MV-4-11 (cell line): ENCODE results near the gene MEF2B.
A peak's percentile ranks its signal among the peaks of the same experiment; 100 is the strongest.

Source experiments
- DNase-seq: peaks from one replicate; lab custom pipeline; 2025; lab: John Stamatoyannopoulos, UW

Gene MEF2B

DNA sequence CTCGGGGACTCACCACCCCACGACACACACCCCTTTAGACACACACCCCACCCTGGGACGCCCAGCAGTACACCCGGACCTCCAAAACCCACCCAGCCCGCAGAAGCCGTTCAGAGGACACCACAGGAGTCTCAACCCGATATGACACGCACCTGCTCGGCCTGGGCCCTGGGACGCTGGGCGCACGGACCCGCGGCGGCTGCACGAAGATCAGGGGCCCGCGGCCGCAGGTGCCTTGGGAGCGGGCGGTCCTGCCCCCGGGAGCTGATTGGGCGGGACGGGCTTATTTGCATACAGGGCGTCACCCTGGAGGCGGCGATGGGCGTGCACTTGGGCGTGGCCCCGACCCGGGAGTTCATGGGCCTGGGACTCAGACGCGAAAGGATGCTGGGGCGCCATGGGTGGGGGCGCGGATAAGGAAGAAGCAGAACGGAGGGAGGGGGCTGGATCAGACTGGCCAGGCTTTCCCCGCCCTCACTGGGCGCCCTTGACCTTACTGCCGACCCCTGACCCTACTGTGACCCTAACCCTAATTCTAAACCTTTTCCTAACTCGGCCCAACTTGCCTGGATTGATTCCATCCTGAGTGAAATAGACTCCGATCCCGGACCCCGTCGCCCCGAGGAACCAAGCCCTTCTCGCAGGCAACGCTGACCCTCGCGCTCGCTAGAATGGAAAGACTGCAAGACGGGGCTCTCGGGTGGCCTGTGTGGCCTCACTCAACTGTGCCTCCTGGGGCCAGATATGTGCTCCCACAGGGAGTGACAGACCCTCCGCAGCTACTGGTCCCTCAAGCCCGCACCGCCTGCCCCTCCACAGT lies at the start of gene MEF2B:
MEF2B (minus strand) TSS at position 211 of the 820 bp plus-strand sequence. CDS start 19,528 bp downstream, outside the sequence.
- DNase-seq = peak; percentile 72

DNA sequence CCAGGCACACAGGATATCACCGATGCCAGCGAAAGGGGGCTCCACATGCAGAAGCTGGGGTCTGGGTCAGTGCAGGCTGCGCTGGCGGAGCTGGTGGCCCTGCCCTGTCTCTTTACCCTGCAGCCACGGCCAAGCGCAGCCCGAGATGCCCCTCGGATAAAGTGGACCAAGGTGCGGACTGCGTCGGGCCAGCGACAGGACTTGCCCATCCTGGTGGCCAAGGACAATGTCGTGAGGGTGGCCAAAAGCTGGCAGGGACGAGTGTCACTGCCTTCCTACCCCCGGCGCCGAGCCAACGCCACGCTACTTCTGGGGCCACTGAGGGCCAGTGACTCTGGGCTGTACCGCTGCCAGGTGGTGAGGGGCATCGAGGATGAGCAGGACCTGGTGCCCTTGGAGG lies 48.8 kb upstream of the MEF2B start:
- no peak for DNase-seq

DNA sequence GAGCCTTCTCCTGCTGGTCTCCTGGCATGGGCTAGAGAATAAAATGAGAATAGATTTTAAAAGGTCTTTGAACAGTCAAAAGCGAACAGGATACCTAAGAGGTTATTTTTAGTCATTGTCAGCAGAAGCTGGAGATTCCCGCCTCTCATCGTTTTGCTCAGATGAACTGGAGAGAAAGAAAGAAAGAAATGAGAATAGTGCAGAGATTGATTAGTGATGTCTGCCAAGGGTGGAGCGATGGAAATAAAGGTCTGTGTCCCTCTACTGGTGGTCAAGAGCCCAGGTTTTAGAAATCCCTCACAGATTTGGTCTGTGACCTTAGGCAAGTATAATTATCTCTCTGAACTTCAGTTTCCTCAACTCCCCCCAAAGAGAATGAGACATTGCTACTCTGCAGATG lies 47.0 kb upstream of the MEF2B start:
- DNase-seq = peak; percentile 32

DNA sequence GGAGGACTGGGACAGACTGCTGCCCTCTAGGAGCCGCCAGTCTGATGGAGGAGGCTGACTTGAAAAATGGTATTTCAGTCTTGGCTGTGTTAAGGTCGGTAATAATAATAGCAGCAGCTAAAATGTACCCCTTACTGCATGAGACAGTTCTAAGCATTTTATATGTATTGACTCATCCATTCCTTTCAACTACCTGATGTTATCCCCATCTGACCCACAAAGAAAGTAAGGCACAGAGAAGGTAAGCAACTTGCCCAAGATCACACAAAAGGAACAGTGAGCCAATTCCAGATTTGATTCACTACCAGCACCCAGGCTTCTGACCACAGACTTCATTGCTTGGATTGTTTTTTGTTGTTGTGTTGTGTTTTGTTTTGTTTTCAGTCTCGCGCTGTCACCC lies 45.7 kb upstream of the MEF2B start:
- DNase-seq = no peak

DNA sequence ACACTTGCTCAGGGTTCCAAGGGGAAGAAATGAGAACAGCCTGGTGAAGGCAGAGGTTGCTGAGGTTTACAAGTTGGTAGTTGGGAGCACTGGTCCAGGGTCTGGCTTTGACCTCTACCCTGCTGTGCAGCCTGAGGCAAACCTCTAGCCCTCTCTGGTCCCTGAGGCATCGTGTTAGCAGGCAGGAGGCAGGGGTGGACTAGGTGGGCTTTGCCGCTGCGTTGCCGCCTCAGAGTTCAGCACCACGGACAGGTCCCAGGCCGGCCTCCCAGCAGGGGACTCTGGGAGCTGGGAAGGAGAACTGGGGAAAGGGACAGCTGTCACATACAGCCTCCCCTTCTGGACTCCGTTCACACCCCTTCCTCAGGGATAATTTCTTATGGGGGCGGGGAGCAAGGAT lies 44.8 kb upstream of the MEF2B start:
- peak; percentile 34 for DNase-seq

DNA sequence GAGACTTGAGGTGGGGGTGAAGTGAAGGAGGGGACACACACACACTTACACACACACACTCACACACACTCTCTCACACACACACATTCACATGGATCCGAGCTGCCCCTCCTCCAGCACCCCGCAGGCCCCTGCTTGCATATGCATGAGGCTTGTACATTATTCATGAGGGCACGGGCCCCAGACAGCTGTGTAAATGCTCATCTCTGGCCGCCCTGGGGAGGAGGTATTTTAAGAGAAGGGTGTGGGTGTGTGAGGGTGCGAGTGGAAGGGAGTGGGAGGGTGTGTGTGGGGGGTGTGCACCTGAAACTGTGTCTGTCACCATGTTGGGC lies 44.1 kb upstream of the MEF2B start:
- DNase-seq = no peak

DNA sequence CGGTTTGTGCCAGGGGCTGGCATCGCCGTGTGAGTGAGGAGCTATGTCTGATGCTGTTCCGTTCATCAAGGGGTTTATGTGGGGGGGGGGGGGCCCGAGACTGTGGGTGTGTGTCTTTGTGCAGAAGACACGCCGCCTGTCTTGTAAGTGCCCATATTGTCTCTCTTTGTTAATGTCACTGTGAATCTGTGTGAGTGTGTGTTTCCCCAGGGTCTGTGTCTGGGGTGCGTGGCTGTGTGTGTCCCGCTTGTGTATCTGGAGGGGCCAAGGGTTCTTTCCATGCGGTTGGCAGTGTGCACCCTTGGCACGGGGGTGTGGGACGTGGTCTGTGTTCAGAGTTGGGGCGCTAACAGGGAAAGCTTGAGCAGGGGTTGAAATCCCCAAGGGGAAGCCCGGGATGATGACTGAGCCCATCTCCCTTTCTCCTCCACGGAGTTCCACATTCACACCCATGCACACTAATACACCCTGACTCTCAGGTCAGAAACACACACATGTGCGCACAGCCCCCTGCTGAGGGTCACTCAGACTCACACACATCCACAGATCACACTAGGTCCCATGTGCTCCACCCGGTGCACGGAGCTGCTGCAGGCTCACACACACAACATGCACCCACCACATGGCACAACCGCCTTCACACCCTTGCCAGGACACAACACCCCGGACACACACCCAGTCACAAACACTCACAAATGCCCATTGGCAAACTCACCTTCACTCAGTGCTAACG lies 43.5 kb upstream of the MEF2B start:
- DNase-seq = no peak

DNA sequence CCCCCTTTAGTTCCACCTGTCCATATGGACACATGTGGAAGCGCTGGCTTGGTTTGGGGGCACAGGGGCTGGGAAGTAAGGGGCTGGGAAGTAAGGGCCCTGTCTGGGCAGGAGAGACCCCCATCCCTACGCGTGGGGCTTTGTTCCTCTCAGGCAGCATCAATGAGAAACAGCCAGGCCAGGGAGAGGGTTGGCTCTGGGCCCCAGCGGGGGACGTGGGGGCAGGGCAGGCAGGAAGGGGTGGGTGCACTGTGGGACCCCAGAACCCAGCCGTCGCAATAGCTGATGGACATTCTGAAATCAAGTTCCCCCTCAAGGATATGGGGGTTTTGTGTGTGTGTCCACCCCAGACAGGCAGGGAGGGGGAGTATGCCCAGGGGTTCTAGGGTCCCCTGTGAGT lies 42.9 kb upstream of the MEF2B start:
- no peak for DNase-seq

DNA sequence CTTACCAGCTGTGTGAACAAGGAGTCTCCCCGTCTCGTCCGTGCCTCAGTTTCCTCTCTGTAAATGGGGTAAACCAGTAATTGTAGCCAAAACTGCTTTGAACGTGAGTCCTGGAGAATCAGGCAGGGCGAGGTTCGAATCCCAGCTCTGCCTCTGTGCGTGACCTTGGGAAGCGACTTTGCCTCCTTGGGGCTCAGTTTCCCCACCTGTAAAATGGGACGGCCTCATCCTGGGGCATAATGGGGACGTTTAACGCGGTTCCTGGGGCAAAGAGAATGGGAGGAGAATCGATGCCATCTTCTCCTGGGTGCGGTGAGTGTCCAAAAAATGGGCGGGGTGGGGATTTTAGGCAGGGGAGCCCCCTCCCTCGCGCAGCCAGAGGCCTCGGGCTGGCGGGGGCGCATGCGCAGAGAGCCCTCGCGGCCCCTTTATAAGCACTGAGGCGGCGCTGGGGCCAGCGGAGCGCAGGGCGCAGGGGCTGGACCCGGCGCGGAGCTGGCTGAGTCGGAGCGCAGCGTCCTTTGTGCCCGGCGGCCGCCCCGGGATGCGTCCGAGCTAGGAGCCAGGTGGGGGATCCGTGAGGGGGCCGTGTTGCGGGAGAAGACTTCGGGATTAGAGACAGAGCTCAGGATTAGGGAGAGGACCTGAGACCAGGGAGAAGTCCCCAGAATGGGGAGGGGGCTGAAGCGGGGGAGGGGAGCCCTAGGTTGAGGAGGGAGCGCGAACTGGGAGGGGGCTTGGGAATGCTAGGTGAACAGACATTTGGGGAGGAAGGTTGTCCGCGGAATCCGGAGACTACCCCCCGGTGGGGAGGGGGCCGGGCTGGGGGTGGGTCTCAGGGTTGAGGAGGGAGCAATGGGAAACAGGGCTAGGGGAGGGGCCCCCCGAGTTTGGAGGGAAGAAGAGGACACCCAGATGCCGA lies 41.7 kb upstream of the MEF2B start, which contains the start of gene NCAN:
NCAN (plus strand) TSS at position 460 of the 922 bp plus-strand sequence. CDS start 4,996 bp downstream, outside the sequence.
- DNase-seq = no peak

DNA sequence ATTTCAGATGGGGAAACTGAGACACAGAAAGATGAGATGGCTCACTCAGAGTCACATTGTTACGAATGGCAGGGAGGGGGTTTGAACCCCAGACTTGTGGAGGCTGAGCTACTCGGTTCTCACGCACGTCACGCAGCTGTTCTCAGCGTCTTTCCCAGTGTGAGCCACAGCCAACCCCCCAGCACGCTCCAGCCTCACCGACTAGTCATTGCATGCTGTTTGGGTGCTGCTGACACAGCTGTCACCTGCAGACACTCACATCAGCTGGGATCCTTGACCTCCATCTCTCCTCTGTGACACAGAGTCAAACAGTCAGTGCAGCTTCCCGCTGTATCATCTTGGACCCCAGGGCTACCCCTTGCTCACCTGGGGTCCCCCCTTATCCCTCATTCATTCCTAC lies 39.3 kb upstream of the MEF2B start:
- no peak for DNase-seq

DNA sequence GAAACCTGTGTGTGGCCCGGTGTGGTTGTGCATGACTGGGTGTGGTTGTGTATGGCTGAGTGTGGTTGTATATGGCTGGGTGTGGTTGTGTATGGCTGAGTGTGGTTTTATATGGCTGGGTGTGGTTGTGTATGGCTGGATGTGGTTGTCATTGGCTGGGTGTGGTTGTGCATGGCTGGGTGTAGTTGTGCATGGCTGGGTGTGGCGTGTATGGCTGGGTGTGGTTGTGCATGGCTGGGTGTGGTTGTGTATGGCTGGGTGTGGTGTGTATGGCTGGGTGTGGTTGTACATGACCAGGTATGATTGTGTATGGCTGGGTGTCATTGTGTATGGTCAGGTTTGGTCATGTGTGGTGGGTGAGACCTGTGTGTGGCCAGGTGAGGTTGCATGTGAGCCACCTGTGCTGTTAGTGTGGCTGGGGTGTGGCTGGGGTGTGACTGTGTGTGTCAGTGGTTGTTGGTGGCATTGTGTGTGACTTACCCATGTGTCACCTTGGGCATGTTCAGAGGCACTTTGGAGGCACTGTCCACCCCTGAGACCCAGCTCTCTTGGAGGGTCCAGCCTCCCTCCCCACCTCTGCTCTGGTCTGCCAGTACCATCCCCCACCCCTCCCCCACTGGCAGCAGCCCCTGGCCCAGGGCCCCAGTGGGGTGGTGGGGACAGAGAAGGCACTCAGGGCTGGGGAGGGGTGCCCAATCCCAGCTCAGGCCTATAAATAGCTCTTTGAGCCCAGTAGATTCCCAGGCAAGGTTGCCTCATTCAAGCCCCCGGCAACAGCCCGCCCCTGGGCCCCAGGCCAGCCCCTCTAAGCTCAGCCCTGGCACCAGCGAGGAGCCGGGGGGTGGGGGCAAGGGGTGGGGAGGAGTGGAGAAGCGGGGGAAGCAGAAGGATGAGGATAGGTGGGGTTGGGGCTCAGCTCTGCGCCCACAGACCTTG lies 37.8 kb upstream of the MEF2B start:
- no peak for DNase-seq

DNA sequence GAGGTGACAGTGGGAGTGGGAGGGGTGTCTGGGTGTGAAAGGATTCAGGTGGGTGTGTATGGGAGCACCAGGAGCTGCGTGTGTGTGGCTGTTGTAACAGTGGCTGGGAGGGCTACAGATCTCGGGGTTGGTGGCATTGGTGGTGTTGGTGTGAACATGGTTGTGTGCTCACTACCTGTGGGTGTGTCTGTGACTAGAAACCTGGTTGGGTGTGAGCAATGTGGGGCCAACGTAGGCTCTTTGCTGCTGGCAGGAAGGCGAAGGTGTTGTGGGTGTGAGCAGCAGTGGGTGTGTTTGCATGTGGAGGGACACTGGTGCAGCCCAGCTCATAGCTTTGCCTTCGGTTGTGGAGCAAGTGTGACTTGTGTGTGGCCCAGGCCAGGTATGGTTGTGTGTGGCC lies 36.9 kb upstream of the MEF2B start:
- no peak for DNase-seq

DNA sequence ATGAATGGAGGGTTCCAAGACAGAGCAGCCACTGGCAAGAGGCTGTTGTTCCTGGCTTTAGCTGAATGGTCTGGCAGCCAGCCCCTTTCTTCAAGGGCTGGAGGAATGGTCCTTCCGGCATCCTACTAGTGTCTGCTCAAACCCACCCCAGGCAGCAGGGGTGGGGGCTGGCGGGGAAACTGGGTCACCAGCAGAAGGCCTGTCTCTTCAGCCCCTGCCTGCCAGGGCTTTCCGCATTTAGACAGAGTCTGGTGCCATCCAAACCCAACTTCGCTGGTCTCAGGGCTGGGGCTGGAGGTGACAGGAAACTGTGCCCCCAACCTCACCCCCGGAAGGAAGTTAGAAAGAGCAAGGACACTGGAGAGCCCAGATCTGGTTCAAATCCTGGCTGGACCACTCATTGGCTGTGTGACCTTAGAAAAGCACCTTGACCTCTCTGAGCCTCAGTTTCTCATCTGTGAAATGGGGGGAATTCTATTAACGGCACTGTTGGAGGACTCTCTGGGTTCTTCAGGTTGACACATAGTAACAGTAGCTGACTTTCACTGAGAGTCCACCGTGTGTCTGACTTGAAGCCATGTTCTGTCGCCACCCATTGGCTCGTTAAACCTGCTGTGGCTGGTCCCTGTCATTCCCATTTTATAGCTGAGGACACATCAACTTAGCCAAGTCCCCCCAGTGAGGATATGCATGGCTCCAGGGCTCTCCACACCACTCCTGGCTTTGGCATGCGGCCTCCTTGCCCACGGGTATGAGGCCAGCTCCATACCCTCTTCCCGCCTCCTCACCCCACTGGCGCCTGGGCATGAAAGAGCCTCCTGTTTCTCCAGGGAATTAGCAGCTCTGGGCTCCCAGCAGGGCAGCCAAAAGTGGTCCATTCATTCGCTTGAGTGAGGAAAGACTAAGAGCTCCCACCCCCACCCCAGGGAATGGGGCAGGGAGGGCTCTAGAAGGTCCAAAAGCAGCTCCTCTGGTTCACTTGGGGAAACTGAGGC lies 35.6 kb upstream of the MEF2B start:
- DNase-seq = no peak

DNA sequence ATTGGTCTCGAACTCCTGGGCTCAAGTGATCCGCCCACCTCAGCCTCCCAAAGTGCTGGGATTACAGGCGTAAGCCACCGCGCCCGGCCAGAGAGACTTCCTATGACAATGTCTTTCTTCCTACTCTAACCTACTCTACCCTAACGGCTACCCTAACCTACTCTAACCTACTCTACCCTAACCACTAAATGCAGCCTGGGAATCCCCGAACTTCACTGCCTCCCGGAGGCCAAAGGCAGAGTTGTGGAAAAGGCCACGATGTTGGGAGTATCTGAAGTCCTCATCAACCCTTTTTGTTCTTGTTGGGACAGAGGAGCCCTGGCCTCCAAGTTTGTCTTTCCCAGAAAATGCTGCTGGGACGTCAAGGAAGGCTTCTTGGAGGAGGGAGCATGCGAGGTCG lies 34.1 kb upstream of the MEF2B start:
- DNase-seq = no peak

DNA sequence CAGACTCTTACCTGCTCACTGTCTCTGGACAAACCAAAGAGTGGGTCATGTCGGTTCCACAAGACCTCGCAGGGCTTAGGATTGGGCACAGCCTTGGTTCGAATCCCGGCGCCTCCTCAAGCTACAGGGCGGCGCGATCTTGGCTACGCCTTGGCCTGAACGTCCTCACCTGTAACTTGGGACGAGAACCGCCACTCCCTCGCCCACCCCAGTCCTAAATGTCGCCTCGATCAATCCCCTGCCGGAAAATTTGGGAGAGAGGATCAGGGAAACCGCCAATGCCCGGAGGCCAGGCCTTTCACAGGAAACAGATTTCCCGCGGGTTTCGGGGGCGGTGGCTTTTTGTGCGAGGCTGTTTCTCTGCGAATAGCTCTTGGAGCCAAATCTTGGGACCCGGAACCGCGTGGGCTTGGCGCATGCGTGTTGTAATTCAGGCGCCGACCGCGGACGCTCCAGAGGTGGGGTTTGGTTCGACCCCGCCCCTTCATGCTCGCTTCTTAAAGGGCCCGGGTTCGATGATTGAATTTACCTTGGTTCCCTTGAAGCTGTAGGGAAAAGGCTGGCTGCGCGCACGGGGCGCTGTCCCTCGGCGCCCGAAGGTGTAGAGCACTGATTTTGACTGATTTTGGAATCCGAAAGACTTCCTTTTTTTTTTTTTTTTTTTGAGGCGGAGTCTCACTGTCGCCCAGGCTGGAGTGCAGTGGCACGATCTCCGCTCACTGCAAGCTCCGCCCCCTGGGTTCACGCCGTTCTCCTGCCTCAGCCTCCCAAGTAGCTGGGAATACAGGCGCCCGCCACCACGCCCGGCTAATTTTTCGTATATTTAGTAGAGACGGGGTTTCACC lies 33.2 kb upstream of the MEF2B start, which contains the start of gene NR2C2AP:
NR2C2AP (minus strand) TSS at position 403 of the 845 bp plus-strand sequence; CDS start at position 49, 354 bp downstream.
- peak; percentile 97 for DNase-seq

DNA sequence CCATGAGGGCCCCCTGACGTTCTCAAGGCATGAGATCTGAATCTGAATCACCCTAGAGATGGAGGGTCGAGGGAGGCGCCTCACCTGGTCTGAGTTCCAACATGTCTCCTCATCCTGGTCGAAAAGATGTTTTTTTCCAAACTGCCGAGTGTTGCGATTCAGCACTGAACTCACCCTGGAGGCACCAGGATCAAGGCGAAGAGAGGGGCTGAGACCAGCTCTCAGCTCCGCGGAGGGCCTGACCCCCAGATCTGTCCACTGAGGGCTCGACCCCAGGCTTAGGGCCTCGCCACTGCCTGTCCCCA lies 32.6 kb upstream of the MEF2B start:
- DNase-seq = no peak

DNA sequence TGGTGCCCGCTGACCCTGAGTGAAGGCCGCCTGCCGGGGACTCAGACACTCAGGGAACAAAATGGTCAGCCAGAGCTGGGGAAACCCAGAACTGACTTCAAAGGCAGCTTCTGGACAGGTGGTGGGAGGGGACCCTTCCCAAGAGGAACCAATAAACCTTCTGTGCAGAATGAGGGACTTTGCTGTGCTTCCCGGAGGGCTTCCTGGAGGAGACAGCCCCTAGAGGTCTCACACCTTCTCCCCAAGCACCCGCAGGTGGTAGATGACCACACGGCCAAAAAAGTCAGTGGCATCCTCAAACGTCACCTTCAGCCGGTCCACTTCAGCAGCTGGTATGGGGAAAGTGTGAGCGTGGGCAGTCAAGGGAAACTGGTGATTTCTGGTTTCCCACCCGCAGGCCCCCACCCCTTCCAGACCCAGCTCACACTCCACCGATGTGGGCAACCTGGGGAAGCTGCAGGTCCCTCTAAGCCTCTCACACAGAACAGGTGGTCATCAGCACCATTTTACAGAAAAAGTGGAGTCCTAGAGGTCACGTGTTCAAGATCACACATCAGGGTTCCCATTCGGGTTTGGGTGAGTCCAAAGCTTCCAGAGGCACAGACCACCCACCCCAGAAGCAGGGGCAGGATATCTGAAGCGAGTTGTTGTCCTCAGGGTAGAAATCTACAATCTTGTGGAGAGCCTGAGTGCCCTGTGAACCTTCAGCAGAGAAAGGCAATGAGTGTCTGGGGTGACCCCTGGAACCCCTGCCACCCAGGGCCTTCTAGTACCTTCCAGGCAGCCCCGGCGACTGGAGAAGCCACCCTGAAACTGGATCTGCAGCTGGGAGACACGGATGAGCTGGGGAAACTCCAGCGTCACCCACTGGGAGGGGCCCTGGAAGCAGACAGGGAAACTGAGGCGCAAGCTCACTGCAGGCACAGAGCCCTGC lies 31.9 kb upstream of the MEF2B start:
- DNase-seq = no peak

DNA sequence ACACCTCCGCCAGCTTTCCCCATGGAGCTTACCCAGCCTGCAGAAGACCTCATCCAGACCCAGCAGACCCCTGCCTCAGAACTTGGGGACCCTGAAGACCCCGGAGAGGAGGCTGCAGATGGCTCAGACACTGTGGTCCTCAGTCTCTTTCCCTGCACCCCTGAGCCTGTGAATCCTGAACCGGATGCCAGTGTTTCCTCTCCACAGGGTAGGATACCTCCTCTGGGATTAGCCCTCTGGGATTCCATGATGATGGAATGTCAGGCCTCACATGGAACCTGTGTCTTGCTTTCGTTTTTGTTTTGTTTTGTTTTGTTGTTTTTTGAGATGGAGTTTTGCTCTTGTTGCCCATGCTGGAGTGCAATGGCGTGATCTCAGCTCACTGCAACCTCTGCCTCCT lies 23.9 kb upstream of the MEF2B start:
- no peak for DNase-seq
